ENCODE results near the gene C1orf21.

Gene C1orf21

GRCh38 chr1:184665360-184665759 lies 278.5 kb downstream of the C1orf21 start:
- no peak for DNase-seq

- DNase-seq: no peak
Measured at GRCh38 chr1:184669391-184669790, 282.6 kb downstream of the C1orf21 start.

- DNase-seq: peak; percentile 11
Measured at GRCh38 chr1:184672013-184672726, 285.3 kb downstream of the C1orf21 start.

- DNase-seq: no peak
Measured at GRCh38 chr1:184673305-184673704, 286.5 kb downstream of the C1orf21 start.

GRCh38 chr1:184677344-184677743 lies 290.5 kb downstream of the C1orf21 start:
- DNase-seq: no peak

All from NCI-H1092 treated with DMSO at 0.1 percent for 48 hours (cell line).